ENCODE results near the gene STYX. TPM values are rescaled to one million over a fixed set of nuclear protein-coding genes. Genes with fewer than 3 reads are reported as not detected.

Gene STYX
- total and polyA plus RNA-seq, 2 of the 8 experiments (the other 6 are each of a cell fraction or from before 2014, with no cell fraction given) = 8.3 to 29.0 TPM

DNA sequence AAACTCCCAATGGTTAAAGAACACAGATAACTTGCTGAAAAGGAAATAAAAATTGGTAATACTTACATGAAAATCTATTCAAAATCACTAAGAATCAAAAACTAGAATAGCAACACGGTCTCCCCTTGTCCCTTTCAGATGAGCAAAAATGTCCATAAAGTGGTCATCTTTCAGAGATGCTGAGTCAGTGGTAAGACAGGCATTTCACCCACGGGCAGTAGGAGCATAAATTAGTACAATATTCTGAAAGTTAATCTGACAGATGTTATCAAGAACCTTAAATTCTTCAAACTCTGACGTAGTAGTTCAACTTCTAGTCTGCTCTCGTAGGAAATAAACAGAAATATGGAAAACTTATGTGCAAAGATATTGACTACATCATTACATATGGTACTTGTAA lies 94.5 kb downstream of the STYX start:
- H3K56ac ChIP-seq (replicated peaks; ENCODE audit: insufficient read length, low read depth, low read length) = no peak overlapping the region
- H2BK120ac ChIP-seq (replicated peaks; ENCODE audit: low read depth, low read length) = no peak overlapping the region
- no peaks in the 10 kb centered on the region for H3K79me1 ChIP-seq (ENCODE audit: low read depth, low read length)
- H3K18ac ChIP-seq (ENCODE audit: extremely low read depth, low read length) = no peak overlapping the region
- H3K9me3 ChIP-seq (ENCODE audit: insufficient read depth in 2 of 2, low read depth in 1 of 2, low read length in 1 of 2) = no peaks in the 10 kb centered on the region
- WGBS, 2 experiments (ENCODE audit: extremely low coverage in 1 of 2, insufficient coverage in 1 of 2, insufficient read length in 1 of 2, insufficient replicate concordance in 2 of 2, low coverage in 1 of 2, low lambda C conversion rate in 2 of 2, missing lambda C conversion rate in 1 of 2) = 93% methylated on average over 4 of the region's 4 CpGs; no CpG with 5 or more reads in 1 of the 2 experiments
- POLR2A ChIA-PET (ENCODE audit: partially characterized antibody) = interaction anchor here (1.2 kb wide), 1 partner anchor 137 kb away, joined by 4 read pairs; no protein-coding TSS in a partner anchor
- H4K91ac ChIP-seq (replicated peaks; ENCODE audit: insufficient read length, low read length) = no peak overlapping the region
- H2AFZ ChIP-seq (ENCODE audit: low read length) = no peak overlapping the region
- no peak overlapping the region for H2BK5ac ChIP-seq (ENCODE audit: low read depth, low read length)
- H4K8ac ChIP-seq (ENCODE audit: extremely low read depth, insufficient read depth, low read length) = no peak overlapping the region
- no peak overlapping the region for H3K4ac ChIP-seq (replicated peaks; ENCODE audit: insufficient read length, low read depth, low read length)
- H4K20me1 ChIP-seq (replicated peaks in 1 of 2; ENCODE audit: control insufficient read depth in 1 of 2, insufficient read depth in 2 of 2, low read length in 2 of 2) = no peaks in the 10 kb centered on the region
- no peaks in the 10 kb centered on the region for H3K36me3 ChIP-seq (ENCODE audit: control insufficient read depth in 2 of 4, insufficient read depth in 4 of 4, low read length in 3 of 4)
- no peak overlapping the region for H2BK12ac ChIP-seq (ENCODE audit: low read depth, low read length)
- no peaks in the 10 kb centered on the region for H3K79me2 ChIP-seq (ENCODE audit: control insufficient read depth in 1 of 2, insufficient read depth in 2 of 2, low read length in 2 of 2)
- H3K27me3 ChIP-seq (replicated peaks in 1 of 4; ENCODE audit: control insufficient read depth in 3 of 4, extremely low read depth in 1 of 4, insufficient read depth in 3 of 4, low read length in 3 of 4) = no peaks in the 10 kb centered on the region
- no peak overlapping the region for H4K5ac ChIP-seq (ENCODE audit: insufficient read length, low read depth, low read length)
- H3K27ac ChIP-seq (ENCODE audit: low read depth, low read length) = no peak overlapping the region
- no peak for TF ChIP-seq RFX5 (IDR thresholded peaks at IDR 0.05; ENCODE audit: borderline replicate concordance, low read depth, low read length)
- no peak for TF ChIP-seq POLR2A (IDR thresholded peaks at IDR 0.05; ENCODE audit: control extremely low read depth in 1 of 2, low read depth in 2 of 2, low read length in 2 of 2)
- no peak for TF ChIP-seq EZH2 (IDR thresholded peaks at IDR 0.05; ENCODE audit: low read depth, low read length, severe bottlenecking)
- no peak for TF ChIP-seq SP4 (IDR thresholded peaks at IDR 0.05; ENCODE audit: low read length)
- no peak for TF ChIP-seq POU5F1 (IDR thresholded peaks at IDR 0.05; ENCODE audit: low read depth, low read length)
- TF ChIP-seq CHD2 (IDR thresholded peaks at IDR 0.05; ENCODE audit: low read length) = no peak
- TF ChIP-seq TAF1 (IDR thresholded peaks at IDR 0.05; ENCODE audit: low read depth, low read length) = no peak
- no peak for TF ChIP-seq SP1 (IDR thresholded peaks at IDR 0.05; ENCODE audit: low read depth, low read length)
- no peak overlapping the region for H2BK20ac ChIP-seq (ENCODE audit: low read length)
- no peak overlapping the region for H3K23ac ChIP-seq (ENCODE audit: insufficient read length)
- no peak for FAIRE-seq
- H3K4me2 ChIP-seq (ENCODE audit: insufficient read depth in 1 of 2, low read depth in 2 of 2, low read length in 2 of 2) = no peak overlapping the region
- no peak overlapping the region for H3K4me3 ChIP-seq (ENCODE audit: extremely low read depth in 1 of 4, insufficient read depth in 2 of 4, low read depth in 3 of 4, low read length in 4 of 4)
- CTCF ChIA-PET (ENCODE audit: partially characterized antibody) = interaction anchor here (0.7 to 4.7 kb wide), 8 partner anchors 9 to 481 kb away, joined by 3 to 31 read pairs (median 4); no protein-coding TSS in a partner anchor
- no peak overlapping the region for H2BK15ac ChIP-seq (ENCODE audit: low read length)
- no peaks in the 10 kb centered on the region for H3K23me2 ChIP-seq (ENCODE audit: low read depth, low read length)
- no peak overlapping the region for H3K14ac ChIP-seq (ENCODE audit: insufficient read length)
- DNase-seq (ENCODE audit: low read depth in 1 of 2, low spot score in 2 of 2) = no peak
- H3K9ac ChIP-seq (replicated peaks in 1 of 4; ENCODE audit: extremely low read depth in 1 of 4, low read depth in 3 of 4, low read length in 3 of 4) = no peak overlapping the region
- H2AK5ac ChIP-seq (ENCODE audit: low read depth, low read length) = no peak overlapping the region
- H3K4me1 ChIP-seq (replicated peaks in 1 of 4; ENCODE audit: control insufficient read depth in 3 of 4, insufficient read depth in 4 of 4, low read length in 3 of 4) = no peaks in the 10 kb centered on the region; a peak in 1 of 7 replicates

Data from H1 (cell line).